SK-N-SH treated with all-trans-retinoic acid at 6 μM for 48 hours (cell line): Measurements from ENCODE around the gene VWC2L.

Experiments used
- ATAC-seq: fragments of 200-7000 bp; cut with Tn5 transposase; 3 replicates; pipeline ENCODE4 v1.9.1; 2020; ENCODE audit warnings: mild to moderate bottlenecking, moderate library complexity
- ARNTL ChIP-seq: fragments of 450-650 bp; formaldehyde crosslinking; IDR thresholded peaks from 2 replicates; pipeline ENCODE4 v1.5.0; 2020; ENCODE audit warnings: low read depth, mild to moderate bottlenecking, moderate library complexity, borderline replicate concordance
- BACH2 ChIP-seq: fragments of 250-450 bp; sonication (Bioruptor Pico); IDR thresholded peaks from 2 replicates; pipeline ENCODE4 v1.9.0; 2021; ENCODE audit warnings: mild to moderate bottlenecking, borderline replicate concordance
- CREB5 ChIP-seq: fragments of 250-450 bp; sonication (Bioruptor Pico); IDR thresholded peaks from 2 replicates; pipeline ENCODE4 v1.5.1; 2020; ENCODE audit warnings: low read depth, mild to moderate bottlenecking, moderate library complexity
- CSDC2 ChIP-seq: fragments of 250-450 bp; sonication (Bioruptor Pico); IDR thresholded peaks from 2 replicates; pipeline ENCODE4 v1.5.0; 2020; ENCODE audit warnings: mild to moderate bottlenecking, moderate library complexity
- CSRNP3 ChIP-seq: fragments of 250-450 bp; sonication (Bioruptor Pico); IDR thresholded peaks from 2 replicates; pipeline ENCODE4 v1.5.1; 2021; ENCODE audit warnings: mild to moderate bottlenecking, moderate library complexity
- ESRRG ChIP-seq: fragments of 250-450 bp; sonication (Bioruptor Pico); IDR thresholded peaks from 2 replicates; pipeline ENCODE4 v1.6.1; 2021; ENCODE audit warnings: mild to moderate bottlenecking
- GLIS3 ChIP-seq: fragments of 250-450 bp; sonication (Bioruptor Pico); IDR thresholded peaks from 2 replicates; pipeline ENCODE4 v1.5.0; 2020; ENCODE audit warnings: mild to moderate bottlenecking, moderate library complexity
- ISL1 ChIP-seq: fragments of 250-450 bp; sonication (Bioruptor Pico); IDR thresholded peaks from 2 replicates; pipeline ENCODE4 v2.1.2; 2022; ENCODE audit warnings: mild to moderate bottlenecking, moderate library complexity
- OSR1 ChIP-seq: fragments of 250-450 bp; sonication (Bioruptor Pico); IDR thresholded peaks from 2 replicates; pipeline ENCODE4 v1.8.0; 2022; ENCODE audit warnings: moderate library complexity, mild to moderate bottlenecking, inconsistent platforms
- PATZ1 ChIP-seq: fragments of 250-450 bp; sonication (Bioruptor Pico); IDR thresholded peaks from 2 replicates; pipeline ENCODE4 v1.8.0; 2020; ENCODE audit warnings: mild to moderate bottlenecking, moderate library complexity, borderline replicate concordance
- POU6F1 ChIP-seq: fragments of 250-450 bp; sonication (Bioruptor Pico); IDR thresholded peaks from 2 replicates; pipeline ENCODE4 v1.8.0; 2021; ENCODE audit warnings: low read depth, mild to moderate bottlenecking, moderate library complexity, borderline replicate concordance
- PPARA ChIP-seq: fragments of 250-450 bp; sonication (Bioruptor Pico); IDR thresholded peaks from 2 replicates; pipeline ENCODE4 v1.5.0; 2020; ENCODE audit warnings: mild to moderate bottlenecking, borderline replicate concordance
- RARB ChIP-seq: fragments of 250-450 bp; sonication (Bioruptor Pico); IDR thresholded peaks from 2 replicates; pipeline ENCODE4 v1.8.0; 2021; ENCODE audit warnings: mild to moderate bottlenecking, moderate library complexity
- SNAI2 ChIP-seq: fragments of 250-450 bp; sonication (Bioruptor Pico); IDR thresholded peaks from 2 replicates; pipeline ENCODE4 v1.5.0; 2020; ENCODE audit warnings: mild to moderate bottlenecking, moderate library complexity
- TCF4 ChIP-seq: fragments of 250-450 bp; sonication (Bioruptor Pico); IDR thresholded peaks from 2 replicates; pipeline ENCODE4 v1.8.0; 2021; ENCODE audit warnings: mild to moderate bottlenecking, moderate library complexity, borderline replicate concordance
- TOX ChIP-seq: fragments of 250-450 bp; sonication (Bioruptor Pico); IDR thresholded peaks from 2 replicates; pipeline ENCODE4 v1.8.0; 2021; ENCODE audit warnings: mild to moderate bottlenecking, moderate library complexity, borderline replicate concordance
- ZC3H10 ChIP-seq: fragments of 250-450 bp; sonication (Bioruptor Pico); IDR thresholded peaks from 2 replicates; pipeline ENCODE4 v1.5.1; 2021; ENCODE audit warnings: mild to moderate bottlenecking, moderate library complexity
- ZNF565 ChIP-seq: fragments of 450-650 bp; formaldehyde crosslinking; conservative IDR thresholded peaks from 2 replicates; pipeline ENCODE4 v1.5.0; 2020; ENCODE audit warnings: low read depth, mild to moderate bottlenecking, moderate library complexity
- ZNF70 ChIP-seq: fragments of 450-650 bp; formaldehyde crosslinking; IDR thresholded peaks from 2 replicates; pipeline ENCODE4 v1.5.0; 2020; ENCODE audit warnings: mild to moderate bottlenecking, moderate library complexity
- ZNF8 ChIP-seq: fragments of 450-650 bp; formaldehyde crosslinking; IDR thresholded peaks from 2 replicates; pipeline ENCODE4 v1.5.0; 2020; ENCODE audit warnings: mild to moderate bottlenecking, moderate library complexity

Gene VWC2L

GRCh38 chr2:214482728-214483127, 71.9 kb downstream of the VWC2L start:
- TF ChIP-seq ISL1 (no peak), CSRNP3 (CRISPR knock-in tag) (no peak), ARNTL (CRISPR knock-in tag) (no peak)
- ATAC-seq: no peak

GRCh38 chr2:214484239-214484638, 73.4 kb downstream of the VWC2L start:
- no peak for TF ChIP-seq BACH2 (CRISPR knock-in tag)
- TF ChIP-seq POU6F1 (CRISPR knock-in tag): no peak
- TF ChIP-seq CSRNP3 (CRISPR knock-in tag): no peak
- TF ChIP-seq ZC3H10 (CRISPR knock-in tag): no peak
- no peak for TF ChIP-seq PPARA (CRISPR knock-in tag)
- no peak for TF ChIP-seq ISL1
- no peak for TF ChIP-seq CREB5 (CRISPR knock-in tag)
- TF ChIP-seq ZNF565: no peak
- no peak for TF ChIP-seq ZNF70
- no peak for TF ChIP-seq GLIS3 (CRISPR knock-in tag)
- no peak for TF ChIP-seq ESRRG (CRISPR knock-in tag)
- no peak for TF ChIP-seq SNAI2 (CRISPR knock-in tag)
- no peak for TF ChIP-seq RARB (CRISPR knock-in tag)
- TF ChIP-seq ARNTL (CRISPR knock-in tag): no peak
- ATAC-seq: no peak

GRCh38 chr2:214484701-214485100, 73.8 kb downstream of the VWC2L start:
- TF ChIP-seq ISL1 (0 out of 2 replicates have a peak, but pooled peaks have one; percentile 17), ZNF8 (CRISPR knock-in tag) (no peak), CSRNP3 (CRISPR knock-in tag) (no peak)
- ATAC-seq: no peak

GRCh38 chr2:214489181-214489580, 78.3 kb downstream of the VWC2L start:
- no peak for ATAC-seq

GRCh38 chr2:214489702-214490101, 78.8 kb downstream of the VWC2L start:
- no peak for ATAC-seq
- no peak for TF ChIP-seq ZNF70
- no peak for TF ChIP-seq GLIS3 (CRISPR knock-in tag)
- TF ChIP-seq OSR1 (CRISPR knock-in tag): no peak
- TF ChIP-seq ZNF8 (CRISPR knock-in tag): no peak
- TF ChIP-seq ZC3H10 (CRISPR knock-in tag): no peak
- no peak for TF ChIP-seq PATZ1
- no peak for TF ChIP-seq ZNF565
- no peak for TF ChIP-seq CSRNP3 (CRISPR knock-in tag)
- TF ChIP-seq ISL1: no peak
- no peak for TF ChIP-seq TCF4 (CRISPR knock-in tag)
- no peak for TF ChIP-seq TOX (CRISPR knock-in tag)
- no peak for TF ChIP-seq PPARA (CRISPR knock-in tag)
- no peak for TF ChIP-seq SNAI2 (CRISPR knock-in tag)
- no peak for TF ChIP-seq CSDC2 (CRISPR knock-in tag)

More at GRCh38 chr2:214489181-214489580, 78.3 kb downstream of the VWC2L start:
- TF ChIP-seq SNAI2 (CRISPR knock-in tag) (no peak), ISL1 (0 out of 2 replicates have a peak, but pooled peaks have one; percentile 44)
